Peyer's patch (tissue), 4 donors: ENCODE measurements around the gene IBTK. TPM values are rescaled to one million over a fixed set of nuclear protein-coding genes. Genes with fewer than 3 reads are reported as not detected.

Experiments used
- DNase-seq, 3 donors: peaks; one replicate each; pipeline ENCODE4 v3.0.0-alpha.2; 2017 to 2019
- H3K27ac ChIP-seq, 4 donors: fragments of 200-600 bp; sonication (generic); one replicate each; pipeline ENCODE4 v1.5.1; 2016 to 2019
- H3K27me3 ChIP-seq, 2 donors: fragments of 200-600 bp; sonication (generic); one replicate each; pipeline ENCODE4 v1.5.1; 2019
- H3K36me3 ChIP-seq, 3 donors: fragments of 200-600 bp; sonication (generic); one replicate each; pipeline ENCODE4 v1.5.1; 2016 to 2019
- H3K4me1 ChIP-seq, 4 donors: fragments of 200-600 bp; sonication (generic); one replicate each; pipeline ENCODE4 v1.5.1; 2016 to 2019
- H3K4me3 ChIP-seq, 4 donors: fragments of 200-600 bp; sonication (generic); 1 replicate in 3 of 4; 2 replicates in 1 of 4; pipeline ENCODE4 v1.5.1; 2016 to 2019; ENCODE audit warnings: mild to moderate bottlenecking in 1 of 4
- H3K9me3 ChIP-seq, 4 donors: fragments of 200-600 bp; sonication (generic); one replicate each; pipeline ENCODE4 v1.5.1; 2016 to 2019; ENCODE audit warnings: mild to moderate bottlenecking in 1 of 4
- CTCF ChIP-seq, 6 experiments: fragments of 450-650 bp in 4 of 6; fragments of 200-600 bp in 2 of 6; sonication (generic) in 1 of 6; IDR thresholded peaks; one replicate each; pipeline ENCODE4 v1.5.1; 2017 to 2019; ENCODE audit warnings: antibody characterized with exemption in 6 of 6, mild to moderate bottlenecking in 3 of 6, moderate library complexity in 1 of 6
- POLR2A ChIP-seq, 2 donors: fragments of 450-650 bp; IDR thresholded peaks; one replicate each; pipeline ENCODE4 v1.5.1; 2017; ENCODE audit warnings: antibody characterized with exemption in 2 of 2, mild to moderate bottlenecking in 2 of 2, moderate library complexity in 2 of 2
- total RNA-seq, 4 donors: library from RNA; depleted of rRNA; stranded (reverse); fragments of >200 nt; gene quantifications; one replicate each; pipeline ENCODE4 v1.1.0, GENCODE V29; 2016

The IBTK gene
- total RNA-seq, 4 donors from 2014 or later = 30.3 to 45.2 (median 35.9) TPM

- TF ChIP-seq POLR2A (IDR thresholded peaks at IDR 0.05) = no peak
- no peak for TF ChIP-seq CTCF (IDR thresholded peaks at IDR 0.05)
- H3K4me3 ChIP-seq = no peak overlapping the region
- DNase-seq = no peak
- H3K9me3 ChIP-seq = no peaks in the 10 kb centered on the region
- H3K27ac ChIP-seq = no peak overlapping the region
- H3K36me3 ChIP-seq = peaks cover 0 to 3% (median 0%) of the 10 kb centered on the region in 3 donors
- peaks cover 0 to 20% (median 2%) of the 10 kb centered on the region in 4 donors for H3K4me1 ChIP-seq
- H3K27me3 ChIP-seq = no peaks in the 10 kb centered on the region
Observed at GRCh38 chr6:82243884-82244283, 3.7 kb downstream of the IBTK start.

- Histone ChIP-seq H3K9me3 (no peaks in the 10 kb centered on the region), H3K4me1 (peaks cover 0 to 8% (median 0%) of the 10 kb centered on the region in 4 donors), H3K4me3 (no peak overlapping the region), H3K27ac (no peak overlapping the region), H3K36me3 (peaks cover 0 to 17% (median 0%) of the 10 kb centered on the region in 3 donors), H3K27me3 (no peaks in the 10 kb centered on the region)
- no peak for TF ChIP-seq CTCF (IDR thresholded peaks at IDR 0.05)
- no peak for DNase-seq
Observed at GRCh38 chr6:82240186-82240585, 7.4 kb downstream of the IBTK start.

GRCh38 chr6:82239597-82239996 lies 7.9 kb downstream of the IBTK start:
- DNase-seq = no peak
- no peak overlapping the region for H3K27ac ChIP-seq
- H3K9me3 ChIP-seq = no peaks in the 10 kb centered on the region
- peaks cover 0 to 5% (median 0%) of the 10 kb centered on the region in 4 donors for H3K4me1 ChIP-seq
- no peak for TF ChIP-seq CTCF (IDR thresholded peaks at IDR 0.05)
- TF ChIP-seq POLR2A (IDR thresholded peaks at IDR 0.05) = no peak
- H3K4me3 ChIP-seq = no peak overlapping the region
- H3K36me3 ChIP-seq = peaks cover 0 to 23% (median 0%) of the 10 kb centered on the region in 3 donors
- H3K27me3 ChIP-seq = no peaks in the 10 kb centered on the region

- Histone ChIP-seq H3K9me3 (no peaks in the 10 kb centered on the region), H3K4me1 (no peaks in the 10 kb centered on the region), H3K27ac (no peak overlapping the region), H3K27me3 (no peaks in the 10 kb centered on the region), H3K4me3 (no peak overlapping the region), H3K36me3 (peaks cover 0 to 42% (median 0%) of the 10 kb centered on the region in 3 donors)
- DNase-seq = no peak
- TF ChIP-seq CTCF (IDR thresholded peaks at IDR 0.05) (no peak), POLR2A (IDR thresholded peaks at IDR 0.05) (no peak)
Observed at GRCh38 chr6:82237013-82237412, 10.5 kb downstream of the IBTK start.

- peaks cover 0 to 71% (median 0%) of the 10 kb centered on the region in 3 donors for H3K36me3 ChIP-seq
- TF ChIP-seq POLR2A (IDR thresholded peaks at IDR 0.05) (no peak), CTCF (IDR thresholded peaks at IDR 0.05) (no peak)
- H3K9me3 ChIP-seq = no peaks in the 10 kb centered on the region
- no peaks in the 10 kb centered on the region for H3K27me3 ChIP-seq
- H3K27ac ChIP-seq = no peak overlapping the region
- DNase-seq = no peak
- H3K4me3 ChIP-seq = no peak overlapping the region
- H3K4me1 ChIP-seq = no peaks in the 10 kb centered on the region
Observed at GRCh38 chr6:82227770-82228169, 19.8 kb downstream of the IBTK start.

- Histone ChIP-seq H3K9me3 (no peaks in the 10 kb centered on the region), H3K27me3 (no peaks in the 10 kb centered on the region), H3K4me1 (no peaks in the 10 kb centered on the region), H3K36me3 (peaks cover 0 to 89% (median 0%) of the 10 kb centered on the region in 3 donors), H3K4me3 (no peak overlapping the region), H3K27ac (no peak overlapping the region)
- no peak for DNase-seq
- TF ChIP-seq POLR2A (IDR thresholded peaks at IDR 0.05) (no peak), CTCF (IDR thresholded peaks at IDR 0.05) (no peak)
Observed at GRCh38 chr6:82220167-82220566, 27.4 kb downstream of the IBTK start.
